Smooth muscle cell (in vitro differentiated cells): ENCODE data around the gene KLHL11. TPM values are rescaled to one million over a fixed set of nuclear protein-coding genes. Genes with fewer than 3 reads are reported as not detected.

Source experiments
- DNase-seq: peaks from one replicate; lab custom pipeline; 2025; ENCODE audit not compliant: unreplicated experiment; lab: John Stamatoyannopoulos, UW
- H2AFZ ChIP-seq: fragments of 200-600 bp; sonication (generic); 2 replicates; pipeline ENCODE4 v1.6.0; 2016; ENCODE audit warnings: antibody characterized with exemption, low read depth, mild to moderate bottlenecking
- H3F3A ChIP-seq: fragments of 200-600 bp; sonication (generic); 2 replicates; pipeline ENCODE4 v1.6.0; 2017; ENCODE audit warnings: antibody characterized with exemption, low read depth
- H3K27ac ChIP-seq: fragments of 200-600 bp; sonication (generic); 2 replicates; pipeline ENCODE4 v1.5.1; 2016; ENCODE audit warnings: low read depth, mild to moderate bottlenecking
- H3K27me3 ChIP-seq: fragments of 200-600 bp; sonication (generic); 2 replicates; pipeline ENCODE4 v1.6.1; 2016; ENCODE audit warnings: low read depth, mild to moderate bottlenecking
- H3K36me3 ChIP-seq: fragments of 200-600 bp; sonication (generic); 2 replicates; pipeline ENCODE4 v1.5.1; 2016; ENCODE audit warnings: low read depth
- H3K4me1 ChIP-seq: fragments of 200-600 bp; sonication (generic); 2 replicates; pipeline ENCODE4 v1.5.1; 2016; ENCODE audit warnings: low read depth
- H3K4me2 ChIP-seq: fragments of 200-600 bp; sonication (generic); 2 replicates; pipeline ENCODE4 v1.6.0; 2016; ENCODE audit warnings: mild to moderate bottlenecking
- H3K4me3 ChIP-seq: fragments of 200-600 bp; sonication (generic); 2 replicates; pipeline ENCODE4 v1.5.1; 2016; ENCODE audit warnings: mild to moderate bottlenecking
- H3K79me2 ChIP-seq: fragments of 200-600 bp; sonication (generic); 2 replicates; pipeline ENCODE4 v1.6.0; 2016; ENCODE audit warnings: low read depth, mild to moderate bottlenecking
- H3K9ac ChIP-seq: fragments of 200-600 bp; sonication (generic); 2 replicates; pipeline ENCODE4 v1.6.0; 2016; ENCODE audit warnings: low read depth
- H3K9me3 ChIP-seq: fragments of 200-600 bp; sonication (generic); replicated peaks from 2 replicates; pipeline ENCODE4 v1.5.1; 2016; ENCODE audit warnings: low read depth
- H4K20me1 ChIP-seq: fragments of 200-600 bp; sonication (generic); 2 replicates; pipeline ENCODE4 v1.6.0; 2016; ENCODE audit warnings: low read depth
- CTCF ChIP-seq: fragments of 200-600 bp; sonication (generic); IDR thresholded peaks from 2 replicates; pipeline ENCODE4 v1.5.1; 2017; ENCODE audit warnings: borderline replicate concordance, mild to moderate bottlenecking, antibody characterized with exemption; ENCODE audit not compliant: insufficient read depth, poor library complexity, severe bottlenecking
- WGBS: methylation state at CpG from one replicate; pipeline ENCODE4 v1.1.7; 2016; ENCODE audit warnings: low lambda C conversion rate; 5-methylcytosine and 5-hydroxymethylcytosine counted together
- polyA plus RNA-seq: library from polyadenylated mRNA; unstranded; fragments of >200 nt; fragmentation: Nextera tagmentation; extraction: Ambion mirVana; gene quantifications from 2 replicates; pipeline ENCODE4 v1.2.1, GENCODE V29; 2016
- total RNA-seq: library from RNA; depleted of rRNA; stranded (reverse); fragments of >200 nt; gene quantifications from 2 replicates; pipeline ENCODE4 v1.2.3, GENCODE V29; 2014

The KLHL11 gene
- total and polyA plus RNA-seq, 2 experiments from 2014 or later: 7.9 to 23.8 TPM

- peaks cover 16% of the 10 kb centered on the region for H3K79me2 ChIP-seq
- DNase-seq: no peak
- peaks cover 5% of the 10 kb centered on the region for H3F3A ChIP-seq
- no peak overlapping the region for H3K9ac ChIP-seq
- H4K20me1 ChIP-seq: peaks cover 41% of the 10 kb centered on the region
- no peaks in the 10 kb centered on the region for H3K27me3 ChIP-seq
- no peak overlapping the region for H3K4me3 ChIP-seq
- H3K4me1 ChIP-seq: peaks cover 7% of the 10 kb centered on the region
- H3K9me3 ChIP-seq: no peaks in the 10 kb centered on the region
- no peak for TF ChIP-seq CTCF
- H3K27ac ChIP-seq: no peak overlapping the region
- no peak overlapping the region for H3K4me2 ChIP-seq
- 99% methylated on average over 4 of the region's 4 CpGs for WGBS
- H2AFZ ChIP-seq: no peak overlapping the region
- H3K36me3 ChIP-seq: peaks cover 4% of the 10 kb centered on the region
Observed at GRCh38 chr17:41905172-41905571, 39.9 kb upstream of the KLHL11 start.

DNA sequence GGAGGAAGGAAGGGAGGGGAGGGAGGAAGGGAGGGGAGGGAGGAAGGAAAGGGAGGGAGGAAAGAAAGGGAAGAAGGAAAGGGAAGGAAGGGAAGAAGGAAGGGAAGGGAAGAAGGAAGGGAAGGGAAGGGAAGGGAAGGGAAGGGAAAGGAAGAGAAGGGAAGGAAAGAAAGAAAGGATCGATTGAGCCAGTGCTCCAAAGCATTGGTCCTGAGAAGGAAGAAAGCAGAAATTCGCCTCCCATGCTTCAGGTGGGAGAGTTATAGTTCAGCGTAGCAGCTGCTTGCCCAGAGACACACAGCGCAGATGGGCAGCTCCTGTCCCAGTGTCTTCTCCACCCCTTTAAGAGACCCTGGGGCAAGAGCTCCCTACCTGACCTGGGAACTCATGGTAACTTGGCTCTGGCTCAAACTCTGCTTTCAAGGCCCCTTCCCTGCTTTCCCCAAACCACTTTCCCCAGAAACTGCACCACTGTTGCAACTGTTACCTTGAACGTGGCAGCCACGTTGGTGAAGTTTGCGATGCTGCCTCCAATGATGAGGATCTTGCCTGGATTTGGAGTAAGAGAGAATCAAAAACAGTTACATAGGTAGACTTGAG is 39.1 kb upstream of the KLHL11 start:
- no peak overlapping the region for H3K4me3 ChIP-seq
- H3K27ac ChIP-seq: no peak overlapping the region
- H3K9me3 ChIP-seq: no peaks in the 10 kb centered on the region
- H3F3A ChIP-seq: peaks cover 2% of the 10 kb centered on the region
- TF ChIP-seq CTCF: no peak
- H2AFZ ChIP-seq: no peak overlapping the region
- H3K4me1 ChIP-seq: peaks cover 7% of the 10 kb centered on the region
- 98% methylated on average over 7 of the region's 7 CpGs for WGBS
- peaks cover 8% of the 10 kb centered on the region for H3K36me3 ChIP-seq
- H3K79me2 ChIP-seq: peaks cover 13% of the 10 kb centered on the region
- H3K4me2 ChIP-seq: no peak overlapping the region
- no peak for DNase-seq
- H3K27me3 ChIP-seq: no peaks in the 10 kb centered on the region
- no peak overlapping the region for H3K9ac ChIP-seq
- peaks cover 46% of the 10 kb centered on the region for H4K20me1 ChIP-seq

- no peak for TF ChIP-seq CTCF
- Histone ChIP-seq H3K4me3 (no peak overlapping the region), H3K4me1 (no peaks in the 10 kb centered on the region), H3K4me2 (no peak overlapping the region), H2AFZ (no peak overlapping the region), H3K9me3 (no peaks in the 10 kb centered on the region), H3K36me3 (peaks cover 20% of the 10 kb centered on the region), H3F3A (peaks cover 12% of the 10 kb centered on the region), H3K27me3 (no peaks in the 10 kb centered on the region), H4K20me1 (peaks cover 45% of the 10 kb centered on the region), H3K79me2 (peaks cover 4% of the 10 kb centered on the region), H3K27ac (no peak overlapping the region), H3K9ac (no peak overlapping the region)
- DNase-seq: no peak
- WGBS: 89% methylated on average over 11 of the region's 11 CpGs
Observed at GRCh38 chr17:41901646-41902045, 36.4 kb upstream of the KLHL11 start.

DNA sequence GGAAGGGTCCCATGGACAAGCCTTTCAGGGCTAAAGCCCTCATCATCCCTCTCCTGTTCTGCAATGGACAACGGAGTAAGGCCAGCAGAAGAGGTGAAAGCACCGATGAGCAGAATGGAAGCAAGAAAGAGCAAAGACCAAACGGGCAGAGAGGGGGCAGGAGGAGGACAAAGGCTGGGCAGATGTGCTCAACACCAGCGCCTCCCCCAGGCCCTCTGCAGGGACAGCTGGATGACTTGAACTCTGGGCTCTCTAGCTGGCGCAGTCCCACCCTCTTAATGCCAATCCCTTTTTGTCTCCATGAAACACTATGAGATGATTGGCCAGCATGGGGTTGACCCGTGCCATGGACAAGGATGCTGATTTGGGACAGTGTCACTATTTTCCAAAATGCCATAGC is 31.5 kb upstream of the KLHL11 start:
- H3K27ac ChIP-seq: no peak overlapping the region

More for the DNA sequence above, 31.5 kb upstream of the KLHL11 start:
- Histone ChIP-seq H2AFZ (no peak overlapping the region), H3K79me2 (peaks cover 7% of the 10 kb centered on the region), H3K4me1 (no peaks in the 10 kb centered on the region), H3K27me3 (no peaks in the 10 kb centered on the region), H3F3A (peaks cover 12% of the 10 kb centered on the region), H3K9me3 (no peaks in the 10 kb centered on the region), H4K20me1 (peaks cover 71% of the 10 kb centered on the region), H3K9ac (no peak overlapping the region), H3K4me2 (no peak overlapping the region), H3K36me3 (peaks cover 16% of the 10 kb centered on the region), H3K4me3 (no peak overlapping the region)
- no peak for DNase-seq
- no peak for TF ChIP-seq CTCF
- 94% methylated on average over 6 of the region's 6 CpGs for WGBS
